SK-N-SH (cell line): ENCODE measurements around the gene HSPA12A. TPM values are rescaled to one million over a fixed set of nuclear protein-coding genes. Genes with fewer than 3 reads are reported as not detected.

Experiments
- CTCF ChIA-PET: fragments of 300-600, 350-600 bp; formaldehyde crosslinking; extraction: SDS; loops from one replicate; lab custom pipeline; 2021; lab: Yijun Ruan, JAX
- POLR2A ChIA-PET: fragments of 350-600 bp; sonication (Branson Sonifier 250); formaldehyde crosslinking; extraction: SDS; loops from one replicate; lab custom pipeline; 2020; ENCODE audit warnings: antibody characterized with exemption, inconsistent platforms; lab: Yijun Ruan, JAX
- DNase-seq: peaks from one replicate; pipeline ENCODE4 v3.0.0; 2012
- H2AFZ ChIP-seq: fragments of 200-600 bp; sonication (generic); 2 replicates; pipeline ENCODE4 v1.8.1; 2016; ENCODE audit warnings: antibody characterized with exemption, mild to moderate bottlenecking, low read depth
- H3F3A ChIP-seq: fragments of 200-600 bp; sonication (generic); replicated peaks from 2 replicates; pipeline ENCODE3; 2016; ENCODE audit warnings: antibody characterized with exemption, mild to moderate bottlenecking; ENCODE audit not compliant: insufficient read depth
- H3K27ac ChIP-seq, 2 experiments: fragments of 200-500 bp in 1 of 2; fragments of 200-600 bp in 1 of 2; sonication (Bioruptor generic) in 1 of 2; sonication (generic), shearing (Covaris generic) in 1 of 2; 2 replicates each; pipeline versions ENCODE4 v1.5.1 to v1.6.1; 2014 to 2016; ENCODE audit warnings: low read depth in 2 of 2, inconsistent platforms in 1 of 2, low read length in 1 of 2, mild to moderate bottlenecking in 1 of 2, mixed read lengths in 1 of 2
- H3K27me3 ChIP-seq: fragments of 200-600 bp; sonication (generic), shearing (Covaris generic); 2 replicates; pipeline ENCODE4 v1.6.1; 2016; ENCODE audit warnings: mixed run types; ENCODE audit not compliant: insufficient read depth
- H3K36me3 ChIP-seq, 2 experiments: fragments of 200-500 bp in 1 of 2; fragments of 200-600 bp in 1 of 2; sonication (Bioruptor generic) in 1 of 2; sonication (generic) in 1 of 2; replicated peaks in 1 of 2; 2 replicates each; pipeline versions ENCODE3 to v1.5.1; 2014 to 2016; ENCODE audit warnings: low read length in 1 of 2, mild to moderate bottlenecking in 1 of 2; ENCODE audit not compliant: insufficient read depth in 2 of 2, control insufficient read depth in 1 of 2
- H3K4me1 ChIP-seq, 2 experiments: fragments of 200-500 bp in 1 of 2; fragments of 200-600 bp in 1 of 2; sonication (Bioruptor generic) in 1 of 2; sonication (generic), shearing (Covaris generic) in 1 of 2; 2 replicates each; pipeline versions ENCODE4 v1.5.1 to v1.6.1; 2014 to 2016; ENCODE audit warnings: low read depth in 1 of 2, low read length in 1 of 2, mixed run types in 1 of 2; ENCODE audit not compliant: insufficient read depth in 2 of 2, control insufficient read depth in 1 of 2
- H3K4me2 ChIP-seq: fragments of 200-600 bp; sonication (generic), shearing (Covaris generic); 2 replicates; pipeline ENCODE4 v1.6.1; 2017; ENCODE audit warnings: mixed run types
- H3K4me3 ChIP-seq, 2 experiments: fragments of 200-500 bp in 1 of 2; fragments of 200-600 bp in 1 of 2; sonication (Bioruptor generic) in 1 of 2; sonication (generic), shearing (Covaris generic) in 1 of 2; 2 replicates each; pipeline versions ENCODE4 v1.5.1 to v1.8.1; 2014 to 2016; ENCODE audit warnings: low read depth in 2 of 2, inconsistent platforms in 1 of 2, low read length in 1 of 2, mild to moderate bottlenecking in 1 of 2, mixed read lengths in 1 of 2, moderate library complexity in 1 of 2
- H3K79me2 ChIP-seq: fragments of 200-600 bp; sonication (generic); 2 replicates; pipeline ENCODE4 v1.8.1; 2017; ENCODE audit warnings: mild to moderate bottlenecking; ENCODE audit not compliant: insufficient read depth
- H3K9ac ChIP-seq: fragments of 200-600 bp; sonication (generic); 2 replicates; pipeline ENCODE4 v1.6.1; 2017; ENCODE audit warnings: mixed run types
- H3K9me2 ChIP-seq: fragments of 200-600 bp; sonication (generic); 2 replicates; pipeline ENCODE4 v1.6.1; 2017; ENCODE audit warnings: mixed run types
- H3K9me3 ChIP-seq: fragments of 200-600 bp; sonication (generic); 2 replicates; pipeline ENCODE4 v1.6.1; 2017; ENCODE audit warnings: mixed run types, mild to moderate bottlenecking, moderate library complexity
- H4K20me1 ChIP-seq: fragments of 200-600 bp; sonication (generic); 2 replicates; pipeline ENCODE4 v1.6.1; 2017; ENCODE audit warnings: mild to moderate bottlenecking, mixed run types; ENCODE audit not compliant: insufficient read depth
- CHD2 ChIP-seq: fragments of 150-350 bp; IDR thresholded peaks from 2 replicates; pipeline ENCODE4 v1.6.1; 2018; ENCODE audit warnings: low read length; ENCODE audit not compliant: partially characterized antibody
- EZH2phosphoT487 ChIP-seq: fragments of 200-600 bp; sonication (generic); IDR thresholded peaks from 2 replicates; pipeline ENCODE4 v1.6.1; 2017; ENCODE audit warnings: low read depth, mixed run types, mild to moderate bottlenecking, antibody characterized with exemption, moderate library complexity, borderline replicate concordance
- FOSL2 ChIP-seq: IDR thresholded peaks from 2 replicates; pipeline ENCODE4 v1.4.0; 2012; ENCODE audit warnings: low read depth, mild to moderate bottlenecking, moderate library complexity, borderline replicate concordance
- FOXJ3 ChIP-seq: sonication (generic); formaldehyde crosslinking; IDR thresholded peaks from 2 replicates; pipeline ENCODE4 v1.5.1; 2020; ENCODE audit warnings: mild to moderate bottlenecking, missing genetic modification reagents
- GABPA ChIP-seq: IDR thresholded peaks from 2 replicates; pipeline ENCODE4 v1.4.0; 2012; ENCODE audit warnings: low read depth, mild to moderate bottlenecking
- GATA2 ChIP-seq: sonication (generic); formaldehyde crosslinking; IDR thresholded peaks from 2 replicates; pipeline ENCODE4 v1.5.0; 2020; ENCODE audit warnings: mild to moderate bottlenecking, missing genetic modification reagents
- MXI1 ChIP-seq: IDR thresholded peaks from 2 replicates; pipeline ENCODE4 v1.6.1; 2012; ENCODE audit warnings: mild to moderate bottlenecking, low read depth, low read length, improper control_type of control experiment
- NRF1 ChIP-seq: IDR thresholded peaks from 2 replicates; pipeline ENCODE4 v1.6.1; 2012; ENCODE audit warnings: low read depth, mild to moderate bottlenecking, low read length
- RCOR1 ChIP-seq: fragments of 150-350 bp; IDR thresholded peaks from 2 replicates; pipeline ENCODE4 v1.6.1; 2017; ENCODE audit warnings: antibody characterized with exemption, low read length
- RXRA ChIP-seq: IDR thresholded peaks from 2 replicates; pipeline ENCODE4 v1.4.0; 2012; ENCODE audit warnings: low read depth, mild to moderate bottlenecking, borderline replicate concordance
- TCF12 ChIP-seq: IDR thresholded peaks from 2 replicates; pipeline ENCODE4 v1.4.0; 2012
- TEAD4 ChIP-seq: IDR thresholded peaks from 2 replicates; pipeline ENCODE4 v1.4.0; 2012; ENCODE audit warnings: mild to moderate bottlenecking, borderline replicate concordance; ENCODE audit not compliant: insufficient read depth
- USF2 ChIP-seq: fragments of 150-350 bp; IDR thresholded peaks from 2 replicates; pipeline ENCODE4 v1.6.1; 2017; ENCODE audit warnings: antibody characterized with exemption, low read length, low read depth, borderline replicate concordance
- YY1 ChIP-seq: IDR thresholded peaks from 2 replicates; pipeline ENCODE4 v1.4.0; 2012; ENCODE audit warnings: low read depth, mild to moderate bottlenecking
- WGBS: methylation state at CpG from one replicate; pipeline ENCODE4 v1.1.6; 2017; ENCODE audit warnings: low lambda C conversion rate; 5-methylcytosine and 5-hydroxymethylcytosine counted together
- polyA plus RNA-seq, 3 experiments: library from polyadenylated mRNA; depleted of rRNA; stranded (reverse); fragments of >200 nt; gene quantifications; 2 replicates each; pipeline ENCODE4 v1.2.3, GENCODE V29; 2012
- TF ChIP-seq, protein P1 (sequence below): fragments of 150-350 bp; IDR thresholded peaks from 2 replicates; pipeline ENCODE4 v1.6.1; 2016; ENCODE audit warnings: mild to moderate bottlenecking, low read depth, low read length
- TF ChIP-seq, protein P2 (sequence below): IDR thresholded peaks from 2 replicates; pipeline ENCODE4 v1.4.0; 2012; ENCODE audit warnings: low read depth, borderline replicate concordance

HSPA12A gene
- polyA plus RNA-seq, 1 of the 3 experiments (the other 2 are of a cell fraction) = 2.9 TPM

DNA sequence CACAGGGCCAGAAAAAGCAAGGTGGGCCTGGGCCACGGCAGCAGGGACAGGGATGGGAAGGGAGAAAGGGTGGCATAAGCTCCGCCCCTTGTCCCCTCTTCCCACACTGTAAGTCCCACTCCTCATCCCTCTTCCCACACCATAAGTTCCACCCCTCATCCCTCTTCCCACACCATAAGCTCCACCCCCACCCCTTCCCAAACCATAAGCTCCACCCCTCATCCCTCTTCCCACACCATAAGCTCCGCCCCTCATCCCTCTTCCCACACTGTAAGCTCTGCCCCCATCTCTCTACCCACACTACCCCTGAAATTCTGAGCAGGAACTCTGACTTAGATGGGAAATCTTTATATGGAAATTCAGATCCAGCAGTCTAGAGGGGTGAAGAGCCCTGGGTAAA, 55.7 kb downstream of the HSPA12A start:
- H3K9me3 ChIP-seq = no peaks in the 10 kb centered on the region
- H3K36me3 ChIP-seq = no peaks in the 10 kb centered on the region
- H3K4me2 ChIP-seq = no peak overlapping the region
- H3K9ac ChIP-seq = no peak overlapping the region
- no peak for DNase-seq
- H3K4me1 ChIP-seq = peaks cover 5 to 6% of the 10 kb centered on the region in 2 experiments; a peak in 1 of 4 replicates
- TF ChIP-seq, protein P1, sequence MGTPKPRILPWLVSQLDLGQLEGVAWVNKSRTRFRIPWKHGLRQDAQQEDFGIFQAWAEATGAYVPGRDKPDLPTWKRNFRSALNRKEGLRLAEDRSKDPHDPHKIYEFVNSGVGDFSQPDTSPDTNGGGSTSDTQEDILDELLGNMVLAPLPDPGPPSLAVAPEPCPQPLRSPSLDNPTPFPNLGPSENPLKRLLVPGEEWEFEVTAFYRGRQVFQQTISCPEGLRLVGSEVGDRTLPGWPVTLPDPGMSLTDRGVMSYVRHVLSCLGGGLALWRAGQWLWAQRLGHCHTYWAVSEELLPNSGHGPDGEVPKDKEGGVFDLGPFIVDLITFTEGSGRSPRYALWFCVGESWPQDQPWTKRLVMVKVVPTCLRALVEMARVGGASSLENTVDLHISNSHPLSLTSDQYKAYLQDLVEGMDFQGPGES = no peak
- no peak for TF ChIP-seq USF2
- no peak for TF ChIP-seq NRF1
- no peak for TF ChIP-seq TEAD4
- no peak for TF ChIP-seq RXRA
- TF ChIP-seq TCF12 = no peak
- no peak for TF ChIP-seq MXI1
- TF ChIP-seq EZH2phosphoT487 = no peak
- no peak for TF ChIP-seq CHD2
- TF ChIP-seq YY1 = no peak
- TF ChIP-seq FOSL2 = no peak
- no peak for TF ChIP-seq GATA2
- TF ChIP-seq, protein P2, sequence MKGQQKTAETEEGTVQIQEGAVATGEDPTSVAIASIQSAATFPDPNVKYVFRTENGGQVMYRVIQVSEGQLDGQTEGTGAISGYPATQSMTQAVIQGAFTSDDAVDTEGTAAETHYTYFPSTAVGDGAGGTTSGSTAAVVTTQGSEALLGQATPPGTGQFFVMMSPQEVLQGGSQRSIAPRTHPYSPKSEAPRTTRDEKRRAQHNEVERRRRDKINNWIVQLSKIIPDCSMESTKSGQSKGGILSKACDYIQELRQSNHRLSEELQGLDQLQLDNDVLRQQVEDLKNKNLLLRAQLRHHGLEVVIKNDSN = no peak
- no peak for TF ChIP-seq RCOR1
- no peaks in the 10 kb centered on the region for H3K9me2 ChIP-seq
- H3K27ac ChIP-seq = no peak overlapping the region
- H4K20me1 ChIP-seq = no peaks in the 10 kb centered on the region
- ChIA-PET CTCF (interaction anchor here (1.5 to 9.2 kb wide), 4 partner anchors 8 to 101 kb away, joined by 4 to 218 read pairs (median 9); no protein-coding TSS in a partner anchor), POLR2A (no interaction called here)
- no peaks in the 10 kb centered on the region for H3K79me2 ChIP-seq
- no peak overlapping the region for H2AFZ ChIP-seq
- H3K27me3 ChIP-seq = no peaks in the 10 kb centered on the region
- H3K4me3 ChIP-seq = no peak overlapping the region
- no peaks in the 10 kb centered on the region for H3F3A ChIP-seq
- WGBS = 88% methylated on average over 3 of the region's 3 CpGs

DNA sequence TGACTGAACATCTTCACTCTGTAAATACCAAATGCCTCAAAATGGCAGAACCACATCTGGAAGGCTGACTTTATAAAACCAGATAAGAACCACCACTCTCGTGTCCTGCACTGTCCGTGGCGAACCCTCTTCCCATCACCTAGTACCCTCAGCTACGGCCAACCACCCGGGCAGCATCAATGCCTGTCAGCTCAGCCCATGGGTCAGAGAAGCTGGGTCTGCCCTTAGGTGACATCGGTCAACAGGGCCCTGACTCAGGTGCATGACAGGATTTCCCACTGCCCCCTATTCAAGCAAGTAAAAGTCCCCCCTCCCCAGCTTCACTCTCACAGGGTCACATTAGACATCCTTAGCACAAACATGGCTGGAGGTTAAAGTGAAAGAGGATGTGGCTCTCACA, 56.6 kb downstream of the HSPA12A start:
- Histone ChIP-seq H3K9ac (no peak overlapping the region), H3K36me3 (no peaks in the 10 kb centered on the region), H3K9me3 (no peaks in the 10 kb centered on the region), H3F3A (no peaks in the 10 kb centered on the region), H3K4me2 (no peak overlapping the region), H2AFZ (no peak overlapping the region), H4K20me1 (no peaks in the 10 kb centered on the region), H3K27ac (no peak overlapping the region), H3K4me1 (peaks cover 5 to 6% of the 10 kb centered on the region in 2 experiments; a peak in 1 of 4 replicates), H3K27me3 (no peaks in the 10 kb centered on the region), H3K4me3 (no peak overlapping the region), H3K79me2 (no peaks in the 10 kb centered on the region), H3K9me2 (no peaks in the 10 kb centered on the region)
- ChIA-PET POLR2A (no interaction called here), CTCF (interaction anchor here (1.4 to 9.2 kb wide), 5 partner anchors 11 to 111 kb away, joined by 5 to 218 read pairs (median 13); no protein-coding TSS in a partner anchor)
- no peak for DNase-seq
- 91% methylated on average over 6 of the region's 6 CpGs for WGBS
- TF ChIP-seq GABPA (no peak), FOXJ3 (CRISPR knock-in tag) (no peak)
